ENCODE measurements around the gene ITGA2.

The ITGA2 gene

GRCh38 chr5:52989781-52990527 is 802 bp downstream of the ITGA2 start:
- no peak for DNase-seq

GRCh38 chr5:52990528-52990925 is 1.4 kb downstream of the ITGA2 start:
- DNase-seq = no peak

GRCh38 chr5:52993367-52993766 is 4.2 kb downstream of the ITGA2 start:
- no peak for DNase-seq

GRCh38 chr5:52994266-52994665 is 5.1 kb downstream of the ITGA2 start:
- DNase-seq = no peak

GRCh38 chr5:52995095-52995494 is 5.9 kb downstream of the ITGA2 start:
- no peak for DNase-seq

GRCh38 chr5:52995914-52996313 is 6.8 kb downstream of the ITGA2 start:
- DNase-seq = no peak

GRCh38 chr5:52996979-52997378 is 7.8 kb downstream of the ITGA2 start:
- no peak for DNase-seq

- no peak for DNase-seq
Measured at GRCh38 chr5:52997424-52997823, 8.3 kb downstream of the ITGA2 start.

GRCh38 chr5:52998552-52999313 is 9.6 kb downstream of the ITGA2 start:
- no peak for DNase-seq

GRCh38 chr5:52999344-52999949 is 10.3 kb downstream of the ITGA2 start:
- DNase-seq = no peak

GRCh38 chr5:53001541-53001940 is 12.4 kb downstream of the ITGA2 start:
- no peak for DNase-seq

GRCh38 chr5:53002491-53002890 is 13.3 kb downstream of the ITGA2 start:
- DNase-seq = no peak

GRCh38 chr5:53003144-53003543 is 14.0 kb downstream of the ITGA2 start:
- no peak for DNase-seq

- no peak for DNase-seq
Measured at GRCh38 chr5:53006911-53007890, 18.0 kb downstream of the ITGA2 start.

GRCh38 chr5:53008751-53009150 is 19.6 kb downstream of the ITGA2 start:
- DNase-seq = peak; percentile 75

- no peak for DNase-seq
Measured at GRCh38 chr5:53009816-53010215, 20.7 kb downstream of the ITGA2 start.

GRCh38 chr5:53010814-53011213 is 21.7 kb downstream of the ITGA2 start:
- no peak for DNase-seq

- no peak for DNase-seq
Measured at GRCh38 chr5:53011233-53011632, 22.1 kb downstream of the ITGA2 start.

GRCh38 chr5:53013857-53014256 is 24.7 kb downstream of the ITGA2 start:
- DNase-seq = no peak

GRCh38 chr5:53017383-53017782 is 28.2 kb downstream of the ITGA2 start:
- no peak for DNase-seq

- no peak for DNase-seq
Measured at GRCh38 chr5:53017794-53018391, 28.7 kb downstream of the ITGA2 start.

GRCh38 chr5:53019320-53019719 is 30.2 kb downstream of the ITGA2 start:
- DNase-seq = no peak

Measured in MV-4-11 (cell line).